Hepatocyte (in vitro differentiated cells): ENCODE data around the gene ELOA.
A peak's percentile ranks its signal among the peaks of the same experiment; 100 is the strongest.

ENCODE experiments used
- EZH2 ChIP-seq: fragments of 200-600 bp; sonication (generic); IDR thresholded peaks from 2 replicates; pipeline ENCODE4 v1.6.1; 2016; ENCODE audit warnings: antibody characterized with exemption, mild to moderate bottlenecking, borderline replicate concordance
- EZH2phosphoT487 ChIP-seq: fragments of 200-600 bp; sonication (generic); IDR thresholded peaks from one replicate; pipeline ENCODE4 v1.6.1; 2018; ENCODE audit warnings: antibody characterized with exemption, mild to moderate bottlenecking, low read depth, moderate library complexity; ENCODE audit not compliant: unreplicated experiment, severe bottlenecking
- TF ChIP-seq, protein P1 (sequence below): fragments of 200-600 bp; sonication (generic); IDR thresholded peaks from 2 replicates; pipeline ENCODE4 v1.5.1; 2016; ENCODE audit warnings: antibody characterized with exemption, mild to moderate bottlenecking; ENCODE audit not compliant: poor library complexity

DNA sequence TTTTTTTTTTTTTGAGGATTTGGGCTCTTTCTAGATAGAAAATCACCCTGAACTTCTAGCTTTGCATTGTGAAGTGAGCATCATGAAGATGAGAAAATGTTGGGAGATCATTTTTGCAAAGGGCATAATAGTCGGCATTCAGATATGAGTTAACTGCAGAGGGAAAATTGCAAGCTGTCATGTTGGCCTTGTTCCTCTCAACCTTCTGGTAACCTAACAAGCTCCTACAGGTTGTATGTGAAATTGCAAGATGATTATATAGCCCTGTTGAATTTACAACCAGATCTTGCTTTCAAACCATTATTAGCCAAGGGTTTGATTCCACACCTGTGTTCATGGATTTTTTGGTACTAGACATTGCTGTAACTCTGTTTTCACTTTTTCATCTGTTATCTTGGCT, 2.2 kb downstream of the ELOA start:
- TF ChIP-seq, protein P1, sequence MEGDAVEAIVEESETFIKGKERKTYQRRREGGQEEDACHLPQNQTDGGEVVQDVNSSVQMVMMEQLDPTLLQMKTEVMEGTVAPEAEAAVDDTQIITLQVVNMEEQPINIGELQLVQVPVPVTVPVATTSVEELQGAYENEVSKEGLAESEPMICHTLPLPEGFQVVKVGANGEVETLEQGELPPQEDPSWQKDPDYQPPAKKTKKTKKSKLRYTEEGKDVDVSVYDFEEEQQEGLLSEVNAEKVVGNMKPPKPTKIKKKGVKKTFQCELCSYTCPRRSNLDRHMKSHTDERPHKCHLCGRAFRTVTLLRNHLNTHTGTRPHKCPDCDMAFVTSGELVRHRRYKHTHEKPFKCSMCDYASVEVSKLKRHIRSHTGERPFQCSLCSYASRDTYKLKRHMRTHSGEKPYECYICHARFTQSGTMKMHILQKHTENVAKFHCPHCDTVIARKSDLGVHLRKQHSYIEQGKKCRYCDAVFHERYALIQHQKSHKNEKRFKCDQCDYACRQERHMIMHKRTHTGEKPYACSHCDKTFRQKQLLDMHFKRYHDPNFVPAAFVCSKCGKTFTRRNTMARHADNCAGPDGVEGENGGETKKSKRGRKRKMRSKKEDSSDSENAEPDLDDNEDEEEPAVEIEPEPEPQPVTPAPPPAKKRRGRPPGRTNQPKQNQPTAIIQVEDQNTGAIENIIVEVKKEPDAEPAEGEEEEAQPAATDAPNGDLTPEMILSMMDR = peak; percentile 32
- TF ChIP-seq EZH2 (no peak), EZH2phosphoT487 (no peak)
